NAMALWA (cell line): Measurements from ENCODE around the gene HOPX.
"Not testable (repeated sequence)": the region's sequence is repeated elsewhere in the genome, so short reads cannot be mapped to it uniquely, and the experiment has no call there.

Source experiments
- DNase-seq: peaks from one replicate; pipeline ENCODE4 v3.0.0-alpha.2; 2015; ENCODE audit warnings: low spot score

The HOPX gene

GRCh38 chr4:56654238-56654632 lies 26.9 kb downstream of the HOPX start:
- DNase-seq, result no peak

- DNase-seq, result no peak
Observed at GRCh38 chr4:56653461-56654237, 27.4 kb downstream of the HOPX start.

- DNase-seq, result no peak
Observed at GRCh38 chr4:56652196-56652595, 28.9 kb downstream of the HOPX start.

- DNase-seq, result no peak
Observed at GRCh38 chr4:56651056-56651350, 30.1 kb downstream of the HOPX start.

- DNase-seq, result no peak
Observed at GRCh38 chr4:56650262-56651055, 30.6 kb downstream of the HOPX start.

GRCh38 chr4:56649445-56650261 lies 31.4 kb downstream of the HOPX start:
- no peak for DNase-seq

GRCh38 chr4:56648824-56649151 lies 32.3 kb downstream of the HOPX start:
- DNase-seq, result no peak

GRCh38 chr4:56648021-56648823 lies 32.9 kb downstream of the HOPX start:
- DNase-seq, result no peak

GRCh38 chr4:56646341-56646740 lies 34.8 kb downstream of the HOPX start:
- no peak for DNase-seq

GRCh38 chr4:56643596-56643995 lies 37.5 kb downstream of the HOPX start:
- no peak for DNase-seq

- DNase-seq, result no peak
Observed at GRCh38 chr4:56641494-56642051, 39.5 kb downstream of the HOPX start.

- no peak for DNase-seq
Observed at GRCh38 chr4:56640621-56641493, 40.2 kb downstream of the HOPX start.

GRCh38 chr4:56637791-56638190 lies 43.3 kb downstream of the HOPX start:
- no peak for DNase-seq

- DNase-seq, result no peak
Observed at GRCh38 chr4:56637154-56637553, 43.9 kb downstream of the HOPX start.

GRCh38 chr4:56634954-56635353 lies 46.1 kb downstream of the HOPX start:
- DNase-seq, result not testable (repeated sequence)

- DNase-seq, result no peak
Observed at GRCh38 chr4:56633486-56633885, 47.6 kb downstream of the HOPX start.

GRCh38 chr4:56630876-56631666 lies 50.0 kb downstream of the HOPX start:
- no peak for DNase-seq

GRCh38 chr4:56628592-56628991 lies 52.5 kb downstream of the HOPX start:
- DNase-seq, result no peak

- DNase-seq, result no peak
Observed at GRCh38 chr4:56627985-56628384, 53.1 kb downstream of the HOPX start.

- no peak for DNase-seq
Observed at GRCh38 chr4:56627375-56627774, 53.7 kb downstream of the HOPX start.
